ENCODE results near the gene CACNA1C. TPM values are rescaled to one million over a fixed set of nuclear protein-coding genes. Genes with fewer than 3 reads are reported as not detected.
A peak's percentile ranks its signal among the peaks of the same experiment; 100 is the strongest.

CACNA1C gene
- total RNA-seq, 1 experiment from 2014 or later, result 1.1 TPM

- Histone ChIP-seq H3K9me3 (ENCODE audit: control insufficient read depth, low read depth, low read length) (no peaks in the 10 kb centered on the region), H3K14ac (ENCODE audit: insufficient read depth, low read length) (no peak overlapping the region), H3T11ph (ENCODE audit: low read length) (no peak overlapping the region), H3K23me2 (ENCODE audit: insufficient read length, low read depth, low read length, poor library complexity, severe bottlenecking) (no peaks in the 10 kb centered on the region), H4K20me1 (ENCODE audit: control insufficient read depth, insufficient read depth, insufficient read length) (no peaks in the 10 kb centered on the region), H2BK12ac (ENCODE audit: insufficient read length, low read depth, low read length) (no peak overlapping the region), H2BK15ac (ENCODE audit: low read depth, low read length) (no peak overlapping the region), H2BK20ac (ENCODE audit: low read depth, low read length, poor library complexity, severe bottlenecking) (no peak overlapping the region), H3K79me1 (ENCODE audit: insufficient read depth, low read depth, low read length, poor library complexity, severe bottlenecking) (no peaks in the 10 kb centered on the region), H3K18ac (ENCODE audit: insufficient read length, low read depth, low read length) (peak overlapping the region; percentile 26), H3K56ac (ENCODE audit: insufficient read length, low read depth, low read length) (no peak overlapping the region), H2AK5ac (ENCODE audit: insufficient read length, low read length) (no peak overlapping the region), H3K27ac (ENCODE audit: insufficient read length, low read depth, low read length) (no peak overlapping the region), H3K27me3 (ENCODE audit: insufficient read depth, low read length) (no peaks in the 10 kb centered on the region), H2BK5ac (ENCODE audit: insufficient read length, low read length) (no peak overlapping the region), H3K9ac (ENCODE audit: extremely low read depth, insufficient read length, low read length) (no peak overlapping the region), H4K5ac (ENCODE audit: insufficient read length, low read depth, low read length) (no peak overlapping the region), H3K4me2 (ENCODE audit: insufficient read depth, insufficient read length, low read length) (no peak overlapping the region), H3K79me2 (ENCODE audit: insufficient read depth, low read length) (no peaks in the 10 kb centered on the region), H4K91ac (ENCODE audit: insufficient read length, low read depth, low read length) (no peak overlapping the region), H3K4me1 (ENCODE audit: insufficient read depth, low read length) (peaks cover 6% of the 10 kb centered on the region; the same call in 1 of the 2 replicates), H2BK120ac (ENCODE audit: low read depth, low read length, poor library complexity, severe bottlenecking) (no peak overlapping the region), H4K8ac (replicated peaks; ENCODE audit: insufficient read length, low read depth, low read length) (no peak overlapping the region), H2AFZ (ENCODE audit: low read length) (no peak overlapping the region), H3K4ac (ENCODE audit: low read depth, low read length) (no peak overlapping the region), H3K23ac (ENCODE audit: insufficient read length, low read depth, low read length) (no peak overlapping the region)
- Mint-ChIP-seq H3K4me1 (peaks cover 4% of the 10 kb centered on the region in 2 experiments; a peak in 3 of 4 replicates), H3K4me3 (no peak overlapping the region), H3K27me3 (ENCODE audit: low read depth) (peaks cover 4% of the 10 kb centered on the region; the same call in 1 of the 2 replicates), H3K36me3 (ENCODE audit: insufficient read depth in 1 of 3, low read depth in 3 of 3) (peaks cover 0 to 6% (median 0%) of the 10 kb centered on the region in 3 experiments; a peak in 1 of 7 replicates), H3K9me3 (peaks cover 5 to 8% of the 10 kb centered on the region in 2 experiments; a peak in 3 of 5 replicates), H3K27ac (no peak overlapping the region)
- no peak for DNase-seq
- WGBS (ENCODE audit: extremely low coverage, insufficient read length, low lambda C conversion rate), result no CpG with 5 or more reads among the region's 1 CpG
- TF ChIP-seq CTCF (conservative IDR thresholded peaks at IDR 0.05), result no peak
These were observed 117.6 kb downstream of the CACNA1C start for GRCh38 chr12:2170376-2170775.

Data from H9 (cell line).